ENCODE measurements around the gene ARHGEF40.
A peak's percentile ranks its signal among the peaks of the same experiment; 100 is the strongest.

ARHGEF40 gene

GRCh38 chr14:21103710-21104447, 33.8 kb downstream of the ARHGEF40 start:
- no peaks in the 10 kb centered on the region for H3K9me3 Mint-ChIP-seq
- H3K36me3 Mint-ChIP-seq, result no peaks in the 10 kb centered on the region

GRCh38 chr14:21104448-21105060, 34.5 kb downstream of the ARHGEF40 start:
- H3K4me3 Mint-ChIP-seq, result peak overlapping the region; percentile 74
- peaks cover 30% of the 10 kb centered on the region for H3K4me1 Mint-ChIP-seq
- H3K36me3 Mint-ChIP-seq, result no peaks in the 10 kb centered on the region

More at GRCh38 chr14:21103710-21104447, 33.8 kb downstream of the ARHGEF40 start:
- Mint-ChIP-seq H3K27me3 (peaks cover 19% of the 10 kb centered on the region), H3K4me3 (peak overlapping the region; percentile 74), H3K4me1 (peaks cover 35% of the 10 kb centered on the region), H3K27ac (peak overlapping the region; percentile 76)
- peak; percentile 96 for ATAC-seq

GRCh38 chr14:21105095-21105494, 35.0 kb downstream of the ARHGEF40 start:
- peaks cover 34% of the 10 kb centered on the region for H3K4me1 Mint-ChIP-seq

More at GRCh38 chr14:21104448-21105060, 34.5 kb downstream of the ARHGEF40 start:
- ATAC-seq, result peak; percentile 74
- Mint-ChIP-seq H3K27me3 (peaks cover 19% of the 10 kb centered on the region), H3K27ac (peak overlapping the region; percentile 76), H3K9me3 (no peaks in the 10 kb centered on the region)

GRCh38 chr14:21106176-21106497, 36.0 kb downstream of the ARHGEF40 start:
- H3K27me3 Mint-ChIP-seq, result peaks cover 9% of the 10 kb centered on the region
- H3K4me3 Mint-ChIP-seq, result no peak overlapping the region
- ATAC-seq, result no peak
- no peaks in the 10 kb centered on the region for H3K36me3 Mint-ChIP-seq
- H3K4me1 Mint-ChIP-seq, result peaks cover 35% of the 10 kb centered on the region
- H3K9me3 Mint-ChIP-seq, result no peaks in the 10 kb centered on the region
- peak overlapping the region; percentile 61 for H3K27ac Mint-ChIP-seq

More at GRCh38 chr14:21105095-21105494, 35.0 kb downstream of the ARHGEF40 start:
- no peak for ATAC-seq
- H3K36me3 Mint-ChIP-seq, result no peaks in the 10 kb centered on the region
- no peak overlapping the region for H3K4me3 Mint-ChIP-seq
- peak overlapping the region; percentile 76 for H3K27ac Mint-ChIP-seq
- H3K9me3 Mint-ChIP-seq, result no peaks in the 10 kb centered on the region
- peaks cover 19% of the 10 kb centered on the region for H3K27me3 Mint-ChIP-seq

- Mint-ChIP-seq H3K36me3 (no peaks in the 10 kb centered on the region), H3K4me1 (peaks cover 35% of the 10 kb centered on the region), H3K9me3 (no peaks in the 10 kb centered on the region), H3K4me3 (peak overlapping the region; percentile 28), H3K27ac (peak overlapping the region; percentile 61), H3K27me3 (peaks cover 8% of the 10 kb centered on the region)
- ATAC-seq, result no peak
Measured at GRCh38 chr14:21106498-21107282, 36.6 kb downstream of the ARHGEF40 start.

GRCh38 chr14:21107283-21107800, 37.2 kb downstream of the ARHGEF40 start:
- peaks cover 2% of the 10 kb centered on the region for H3K27me3 Mint-ChIP-seq
- no peak overlapping the region for H3K4me3 Mint-ChIP-seq
- H3K27ac Mint-ChIP-seq, result peak overlapping the region; percentile 61
- no peaks in the 10 kb centered on the region for H3K9me3 Mint-ChIP-seq
- H3K4me1 Mint-ChIP-seq, result peaks cover 31% of the 10 kb centered on the region
- H3K36me3 Mint-ChIP-seq, result no peaks in the 10 kb centered on the region
- ATAC-seq, result no peak

- H3K27me3 Mint-ChIP-seq, result no peaks in the 10 kb centered on the region
- ATAC-seq, result no peak
- no peak overlapping the region for H3K27ac Mint-ChIP-seq
Measured at GRCh38 chr14:21108791-21109190, 38.7 kb downstream of the ARHGEF40 start.

GRCh38 chr14:21109377-21110138, 39.5 kb downstream of the ARHGEF40 start:
- Mint-ChIP-seq H3K4me3 (no peak overlapping the region), H3K27ac (no peak overlapping the region), H3K36me3 (no peaks in the 10 kb centered on the region), H3K27me3 (no peaks in the 10 kb centered on the region), H3K9me3 (no peaks in the 10 kb centered on the region), H3K4me1 (peaks cover 17% of the 10 kb centered on the region)
- peak; percentile 83 for ATAC-seq

More at GRCh38 chr14:21108791-21109190, 38.7 kb downstream of the ARHGEF40 start:
- no peaks in the 10 kb centered on the region for H3K9me3 Mint-ChIP-seq
- no peaks in the 10 kb centered on the region for H3K36me3 Mint-ChIP-seq
- H3K4me3 Mint-ChIP-seq, result no peak overlapping the region
- H3K4me1 Mint-ChIP-seq, result peaks cover 20% of the 10 kb centered on the region

- no peaks in the 10 kb centered on the region for H3K27me3 Mint-ChIP-seq
- no peaks in the 10 kb centered on the region for H3K9me3 Mint-ChIP-seq
- H3K4me1 Mint-ChIP-seq, result peaks cover 5% of the 10 kb centered on the region
- no peaks in the 10 kb centered on the region for H3K36me3 Mint-ChIP-seq
- ATAC-seq, result no peak
- no peak overlapping the region for H3K27ac Mint-ChIP-seq
- H3K4me3 Mint-ChIP-seq, result no peak overlapping the region
Measured at GRCh38 chr14:21112255-21112654, 42.2 kb downstream of the ARHGEF40 start.

- peaks cover 5% of the 10 kb centered on the region for H3K4me1 Mint-ChIP-seq
- no peak overlapping the region for H3K4me3 Mint-ChIP-seq
- H3K27me3 Mint-ChIP-seq, result no peaks in the 10 kb centered on the region
- no peak overlapping the region for H3K27ac Mint-ChIP-seq
- H3K9me3 Mint-ChIP-seq, result no peaks in the 10 kb centered on the region
- no peaks in the 10 kb centered on the region for H3K36me3 Mint-ChIP-seq
- ATAC-seq, result no peak
Measured at GRCh38 chr14:21113369-21113768, 43.3 kb downstream of the ARHGEF40 start.

GRCh38 chr14:21118933-21119332, 48.8 kb downstream of the ARHGEF40 start:
- H3K4me1 Mint-ChIP-seq, result no peaks in the 10 kb centered on the region
- peaks cover 43% of the 10 kb centered on the region for H3K27me3 Mint-ChIP-seq
- no peaks in the 10 kb centered on the region for H3K9me3 Mint-ChIP-seq
- no peaks in the 10 kb centered on the region for H3K36me3 Mint-ChIP-seq
- no peak overlapping the region for H3K4me3 Mint-ChIP-seq
- H3K27ac Mint-ChIP-seq, result no peak overlapping the region
- ATAC-seq, result no peak

- Mint-ChIP-seq H3K36me3 (peaks cover 7% of the 10 kb centered on the region), H3K9me3 (peaks cover 4% of the 10 kb centered on the region), H3K27me3 (peaks cover 61% of the 10 kb centered on the region), H3K27ac (no peak overlapping the region), H3K4me3 (no peak overlapping the region), H3K4me1 (no peaks in the 10 kb centered on the region)
- no peak for ATAC-seq
Measured at GRCh38 chr14:21120686-21121085, 50.6 kb downstream of the ARHGEF40 start.

- Mint-ChIP-seq H3K27me3 (peaks cover 65% of the 10 kb centered on the region), H3K27ac (no peak overlapping the region), H3K9me3 (peaks cover 4% of the 10 kb centered on the region), H3K4me1 (no peaks in the 10 kb centered on the region), H3K4me3 (no peak overlapping the region), H3K36me3 (peaks cover 7% of the 10 kb centered on the region)
- ATAC-seq, result no peak
Measured at GRCh38 chr14:21121122-21121521, 51.0 kb downstream of the ARHGEF40 start.

- no peak for ATAC-seq
- Mint-ChIP-seq H3K4me3 (no peak overlapping the region), H3K4me1 (no peaks in the 10 kb centered on the region), H3K9me3 (peaks cover 4% of the 10 kb centered on the region), H3K27me3 (peaks cover 84% of the 10 kb centered on the region), H3K36me3 (peaks cover 7% of the 10 kb centered on the region), H3K27ac (no peak overlapping the region)
Measured at GRCh38 chr14:21123429-21123828, 53.3 kb downstream of the ARHGEF40 start.

GRCh38 chr14:21133901-21134300, 63.8 kb downstream of the ARHGEF40 start:
- Mint-ChIP-seq H3K9me3 (no peaks in the 10 kb centered on the region), H3K4me1 (no peaks in the 10 kb centered on the region), H3K27me3 (no peaks in the 10 kb centered on the region), H3K27ac (no peak overlapping the region), H3K4me3 (no peak overlapping the region), H3K36me3 (no peaks in the 10 kb centered on the region)
- ATAC-seq, result no peak
